A673 (cell line): Measurements from ENCODE around the gene DNAJC1. TPM values are rescaled to one million over a fixed set of nuclear protein-coding genes. Genes with fewer than 3 reads are reported as not detected.
"Not testable (repeated sequence)": the region's sequence is repeated elsewhere in the genome, so short reads cannot be mapped to it uniquely, and the experiment has no call there.

Experiments used
- BruUV-seq: library from RNA; stranded (reverse); fragments of 400-500 nt; replicated peaks from 2 replicates; lab custom pipeline; 2021; lab: Mats Ljungman, UMichigan
- CTCF ChIA-PET: fragments of 300-600 bp; sonication (Branson Sonifier 250); formaldehyde crosslinking; loops from one replicate; lab custom pipeline; 2022; ENCODE audit warnings: antibody characterized with exemption; lab: Charles Lee
- POLR2A ChIA-PET: fragments of 300-600 bp; sonication (Branson Sonifier 250); formaldehyde crosslinking; loops from one replicate; lab custom pipeline; 2022; ENCODE audit warnings: antibody characterized with exemption; ENCODE audit not compliant: low non-redundant PET; lab: Charles Lee
- DNase-seq: peaks from one replicate; pipeline ENCODE4 v3.0.0-alpha.2; 2015; ENCODE audit warnings: low spot score
- H3K27ac ChIP-seq: fragments of 200-600 bp; sonication (generic); 2 replicates; pipeline ENCODE4 v1.5.1; 2016; ENCODE audit warnings: mixed run types, low read depth, mild to moderate bottlenecking, mixed read lengths, antibody characterized with exemption, low read length; ENCODE audit not compliant: poor library complexity, severe bottlenecking
- H3K27me3 ChIP-seq: fragments of 200-600 bp; sonication (generic); replicated peaks from 2 replicates; pipeline ENCODE4 v1.6.1; 2017; ENCODE audit warnings: mixed run types, low read depth, mild to moderate bottlenecking, mixed read lengths, antibody characterized with exemption, low read length; ENCODE audit not compliant: insufficient read depth, poor library complexity
- H3K36me3 ChIP-seq: fragments of 200-600 bp; sonication (generic); 2 replicates; pipeline ENCODE4 v1.6.1; 2016; ENCODE audit warnings: mixed run types, mild to moderate bottlenecking, mixed read lengths, antibody characterized with exemption, low read length; ENCODE audit not compliant: insufficient read depth, poor library complexity, severe bottlenecking
- H3K4me1 ChIP-seq: fragments of 200-600 bp; sonication (generic); 2 replicates; pipeline ENCODE4 v1.6.1; 2017; ENCODE audit warnings: mixed run types, mild to moderate bottlenecking, mixed read lengths, antibody characterized with exemption, low read length; ENCODE audit not compliant: insufficient read depth, poor library complexity, severe bottlenecking
- H3K4me3 ChIP-seq: fragments of 200-600 bp; sonication (generic); 2 replicates; pipeline ENCODE4 v1.5.1; 2016; ENCODE audit warnings: low read depth, mixed run types, mild to moderate bottlenecking, mixed read lengths, low read length; ENCODE audit not compliant: poor library complexity, severe bottlenecking
- H3K9me3 ChIP-seq: fragments of 200-600 bp; sonication (generic); 2 replicates; pipeline ENCODE4 v1.6.1; 2016; ENCODE audit warnings: mixed run types, low read depth, mild to moderate bottlenecking, mixed read lengths, antibody characterized with exemption, low read length; ENCODE audit not compliant: poor library complexity, severe bottlenecking
- CTCF ChIP-seq: fragments of 300-800, 200-600 bp; sonication (generic); conservative IDR thresholded peaks from 2 replicates; pipeline ENCODE4 v1.5.1; 2017; ENCODE audit warnings: low read depth, mild to moderate bottlenecking, antibody characterized with exemption, low read length, moderate library complexity, mixed read lengths
- EZH2 ChIP-seq: fragments of 200-600 bp; sonication (generic); IDR thresholded peaks from 2 replicates; pipeline ENCODE4 v1.6.1; 2017; ENCODE audit warnings: borderline replicate concordance, low read depth, mild to moderate bottlenecking, mixed read lengths, antibody characterized with exemption, low read length; ENCODE audit not compliant: poor library complexity, severe bottlenecking
- intact Hi-C: fragments of 100-400 bp; cut with micrococcal nuclease; formaldehyde crosslinking; loops from one replicate; pipeline ENCODE4 v1.10.0; 2022; ENCODE audit not compliant: unreplicated experiment
- total RNA-seq: library from RNA; stranded (reverse); gene quantifications from 2 replicates; pipeline ENCODE4 v1.2.3, GENCODE V29; 2021

The DNAJC1 gene
- total RNA-seq, 1 experiment from 2014 or later: 21.2 TPM

GRCh38 chr10:21873198-21873597 is 130.3 kb downstream of the DNAJC1 start:
- TF ChIP-seq EZH2: no peak
- TF ChIP-seq CTCF: no peak
- POLR2A ChIA-PET: no interaction called here
- BruUV-seq: no TSS peak
- H3K27ac ChIP-seq: no peak overlapping the region
- CTCF ChIA-PET: no interaction called here
- DNase-seq: no peak
- no peaks in the 10 kb centered on the region for H3K27me3 ChIP-seq
- H3K4me1 ChIP-seq: no peaks in the 10 kb centered on the region
- no peaks in the 10 kb centered on the region for H3K36me3 ChIP-seq
- H3K4me3 ChIP-seq: no peak overlapping the region
- intact Hi-C loops: no loop called here
- H3K9me3 ChIP-seq: peaks cover 14% of the 10 kb centered on the region

GRCh38 chr10:21872771-21873170 is 130.8 kb downstream of the DNAJC1 start:
- POLR2A ChIA-PET, DNase-seq, H3K27me3 ChIP-seq, H3K36me3 ChIP-seq, H3K4me3 ChIP-seq, CTCF ChIA-PET, H3K4me1 ChIP-seq, H3K27ac ChIP-seq, intact Hi-C loops, BruUV-seq: not testable (repeated sequence)
- H3K9me3 ChIP-seq: peaks cover 14% of the 10 kb centered on the region

GRCh38 chr10:21870849-21871248 is 132.7 kb downstream of the DNAJC1 start:
- TF ChIP-seq EZH2: no peak
- TF ChIP-seq CTCF: no peak
- H3K27ac ChIP-seq: no peak overlapping the region
- no peaks in the 10 kb centered on the region for H3K4me1 ChIP-seq
- intact Hi-C loops: no loop called here
- no peak overlapping the region for H3K4me3 ChIP-seq
- POLR2A ChIA-PET: no interaction called here
- CTCF ChIA-PET: no interaction called here
- no peaks in the 10 kb centered on the region for H3K27me3 ChIP-seq
- H3K36me3 ChIP-seq: no peaks in the 10 kb centered on the region
- DNase-seq: no peak
- H3K9me3 ChIP-seq: peaks cover 14% of the 10 kb centered on the region
- BruUV-seq: no TSS peak

- POLR2A ChIA-PET, CTCF ChIA-PET, BruUV-seq, H3K36me3 ChIP-seq, H3K27me3 ChIP-seq, H3K4me3 ChIP-seq, H3K27ac ChIP-seq, intact Hi-C loops, DNase-seq, H3K4me1 ChIP-seq: not testable (repeated sequence)
- H3K9me3 ChIP-seq: peaks cover 14% of the 10 kb centered on the region
Measured at GRCh38 chr10:21869087-21869486, 134.4 kb downstream of the DNAJC1 start.
